HEK293T (cell line): ENCODE measurements around the gene SCN8A.
"Not testable (repeated sequence)": the region's sequence is repeated elsewhere in the genome, so short reads cannot be mapped to it uniquely, and the experiment has no call there.

Experiments
- CTCF ChIA-PET: fragments of 350-600 bp; formaldehyde crosslinking; extraction: SDS; loops from one replicate; lab custom pipeline; 2021; ENCODE audit warnings: antibody characterized with exemption, inconsistent platforms; lab: Yijun Ruan, JAX
- POLR2A ChIA-PET: fragments of 350-600 bp; formaldehyde crosslinking; extraction: SDS; loops from one replicate; lab custom pipeline; 2020; ENCODE audit warnings: antibody characterized with exemption, inconsistent platforms; lab: Yijun Ruan, JAX
- DNase-seq: peaks from one replicate; pipeline ENCODE4 v3.0.0; 2012; ENCODE audit warnings: mixed read lengths; ENCODE audit errors: extremely low spot score
- ARNT ChIP-seq: fragments of 450-650 bp; IDR thresholded peaks from 2 replicates; pipeline ENCODE4 v1.6.1; 2017; ENCODE audit warnings: mild to moderate bottlenecking
- BHLHE40 ChIP-seq: fragments of 450-650 bp; IDR thresholded peaks from 2 replicates; pipeline ENCODE4 v1.6.1; 2016; ENCODE audit warnings: mild to moderate bottlenecking, moderate library complexity, borderline replicate concordance
- CTBP1 ChIP-seq: fragments of 450-650 bp; IDR thresholded peaks from 2 replicates; pipeline ENCODE4 v1.6.1; 2016; ENCODE audit warnings: borderline replicate concordance
- ELF4 ChIP-seq: fragments of 450-650 bp; IDR thresholded peaks from 2 replicates; pipeline ENCODE4 v1.6.1; 2017; ENCODE audit warnings: antibody characterized with exemption
- FOXA1 ChIP-seq: fragments of 450-650 bp; IDR thresholded peaks from 2 replicates; pipeline ENCODE4 v1.6.1; 2016; ENCODE audit warnings: mild to moderate bottlenecking
- FOXK2 ChIP-seq: fragments of 450-650 bp; IDR thresholded peaks from 2 replicates; pipeline ENCODE4 v1.6.1; 2016; ENCODE audit warnings: mild to moderate bottlenecking
- FOXM1 ChIP-seq: fragments of 450-650 bp; IDR thresholded peaks from 2 replicates; pipeline ENCODE4 v1.6.1; 2017; ENCODE audit warnings: mild to moderate bottlenecking, borderline replicate concordance
- HDGF ChIP-seq: fragments of 450-650 bp; IDR thresholded peaks from 2 replicates; pipeline ENCODE4 v1.6.1; 2017; ENCODE audit warnings: antibody characterized with exemption, borderline replicate concordance
- L3MBTL2 ChIP-seq: fragments of 450-650 bp; conservative IDR thresholded peaks from 2 replicates; pipeline ENCODE4 v1.6.1; 2016; ENCODE audit warnings: mild to moderate bottlenecking
- LEF1 ChIP-seq: fragments of 450-650 bp; IDR thresholded peaks from 2 replicates; pipeline ENCODE4 v1.6.1; 2017; ENCODE audit warnings: mild to moderate bottlenecking, borderline replicate concordance
- NFRKB ChIP-seq: fragments of 450-650 bp; IDR thresholded peaks from 2 replicates; pipeline ENCODE4 v1.6.1; 2016; ENCODE audit warnings: mild to moderate bottlenecking, moderate library complexity
- PKNOX1 ChIP-seq: fragments of 450-650 bp; IDR thresholded peaks from 2 replicates; pipeline ENCODE4 v1.6.1; 2016
- SP1 ChIP-seq: fragments of 450-650 bp; IDR thresholded peaks from 2 replicates; pipeline ENCODE4 v1.6.1; 2017
- SUZ12 ChIP-seq: fragments of 450-650 bp; IDR thresholded peaks from 2 replicates; pipeline ENCODE4 v1.6.1; 2016; ENCODE audit warnings: mild to moderate bottlenecking
- TARDBP ChIP-seq: fragments of 450-650 bp; IDR thresholded peaks from 2 replicates; pipeline ENCODE4 v1.6.1; 2016
- ZNF384 ChIP-seq: fragments of 450-650 bp; IDR thresholded peaks from 2 replicates; pipeline ENCODE4 v1.6.1; 2016

SCN8A gene

GRCh38 chr12:51593021-51593420 is 2.0 kb downstream of the SCN8A start:
- DNase-seq: no peak
- ChIA-PET POLR2A (interaction anchor here (0.7 kb wide), 1 partner anchor 231 kb away, joined by 3 read pairs; no protein-coding TSS in a partner anchor), CTCF (interaction anchor here (0.7 to 1.5 kb wide), 2 partner anchors 9 to 349 kb away, joined by 3 to 4 read pairs; no protein-coding TSS in a partner anchor)
- TF ChIP-seq FOXK2 (no peak), PKNOX1 (no peak), ELF4 (no peak), HDGF (no peak), L3MBTL2 (no peak), BHLHE40 (no peak), ZNF384 (no peak), SP1 (no peak), LEF1 (no peak), ARNT (no peak), FOXA1 (no peak), FOXM1 (no peak), NFRKB (no peak), SUZ12 (no peak), TARDBP (no peak)

- CTCF ChIA-PET: interaction anchor here (0.7 kb wide), 1 partner anchor 349 kb away, joined by 3 read pairs; no protein-coding TSS in a partner anchor
- TF ChIP-seq ZNF384: peak; percentile 52; the same call in 1 of the 2 replicates
- TF ChIP-seq SP1: no peak
- 0 out of 2 replicates have a peak, but pooled peaks have one; percentile 19 for TF ChIP-seq TARDBP
- peak; percentile 36 for DNase-seq
- POLR2A ChIA-PET: interaction anchor here (0.7 kb wide), 1 partner anchor 230 kb away, joined by 3 read pairs; no protein-coding TSS in a partner anchor
Observed at GRCh38 chr12:51593539-51593938, 2.5 kb downstream of the SCN8A start.

GRCh38 chr12:51598156-51598555 is 7.1 kb downstream of the SCN8A start:
- POLR2A ChIA-PET: no interaction called here
- DNase-seq: no peak
- CTCF ChIA-PET: no interaction called here
- no peak for TF ChIP-seq SUZ12
- no peak for TF ChIP-seq LEF1
- TF ChIP-seq ELF4: no peak
- no peak for TF ChIP-seq SP1
- TF ChIP-seq ARNT: no peak

- DNase-seq: no peak
- CTCF ChIA-PET: no interaction called here
- TF ChIP-seq FOXM1: no peak
- TF ChIP-seq TARDBP: no peak
- TF ChIP-seq FOXA1: no peak
- TF ChIP-seq LEF1: no peak
- no peak for TF ChIP-seq NFRKB
- TF ChIP-seq BHLHE40: no peak
- no peak for TF ChIP-seq ZNF384
- TF ChIP-seq ELF4: no peak
- no peak for TF ChIP-seq L3MBTL2
- no peak for TF ChIP-seq SP1
- POLR2A ChIA-PET: no interaction called here
Observed at GRCh38 chr12:51600721-51601120, 9.7 kb downstream of the SCN8A start.

- TF ChIP-seq TARDBP (no peak), ELF4 (no peak), L3MBTL2 (no peak), PKNOX1 (no peak), ARNT (no peak), SUZ12 (no peak), LEF1 (no peak), SP1 (no peak), NFRKB (no peak), HDGF (no peak), FOXA1 (no peak), BHLHE40 (no peak), FOXM1 (no peak), CTBP1 (no peak), ZNF384 (no peak), FOXK2 (no peak)
- ChIA-PET POLR2A (no interaction called here), CTCF (no interaction called here)
- no peak for DNase-seq
Observed at GRCh38 chr12:51601241-51601640, 10.2 kb downstream of the SCN8A start.

GRCh38 chr12:51605896-51606295 is 14.9 kb downstream of the SCN8A start:
- CTCF ChIA-PET, DNase-seq: not testable (repeated sequence)

GRCh38 chr12:51607197-51607596 is 16.2 kb downstream of the SCN8A start:
- CTCF ChIA-PET, POLR2A ChIA-PET, DNase-seq: not testable (repeated sequence)

More at GRCh38 chr12:51605896-51606295, 14.9 kb downstream of the SCN8A start:
- POLR2A ChIA-PET: not testable (repeated sequence)

GRCh38 chr12:51620448-51620847 is 29.4 kb downstream of the SCN8A start:
- ChIA-PET POLR2A (no interaction called here), CTCF (interaction anchor here (1.0 kb wide), 1 partner anchor 9 kb away, joined by 4 read pairs; no protein-coding TSS in a partner anchor)
- DNase-seq: no peak
- TF ChIP-seq BHLHE40 (no peak), SUZ12 (no peak), TARDBP (no peak), PKNOX1 (no peak), FOXA1 (no peak), ELF4 (no peak), CTBP1 (no peak), LEF1 (no peak)
